AG08396 (cell line): ENCODE results near the gene BSN.
"Not testable (repeated sequence)": the region's sequence is repeated elsewhere in the genome, so short reads cannot be mapped to it uniquely, and the experiment has no call there.

ENCODE experiments used
- DNase-seq: peaks from one replicate; pipeline ENCODE4 v3.0.0; 2012; ENCODE audit warnings: low spot score, mixed read lengths

The BSN gene

GRCh38 chr3:49535971-49536874 is 18.1 kb upstream of the BSN start:
- DNase-seq: no peak

GRCh38 chr3:49536875-49537533 is 17.3 kb upstream of the BSN start:
- no peak for DNase-seq

DNA sequence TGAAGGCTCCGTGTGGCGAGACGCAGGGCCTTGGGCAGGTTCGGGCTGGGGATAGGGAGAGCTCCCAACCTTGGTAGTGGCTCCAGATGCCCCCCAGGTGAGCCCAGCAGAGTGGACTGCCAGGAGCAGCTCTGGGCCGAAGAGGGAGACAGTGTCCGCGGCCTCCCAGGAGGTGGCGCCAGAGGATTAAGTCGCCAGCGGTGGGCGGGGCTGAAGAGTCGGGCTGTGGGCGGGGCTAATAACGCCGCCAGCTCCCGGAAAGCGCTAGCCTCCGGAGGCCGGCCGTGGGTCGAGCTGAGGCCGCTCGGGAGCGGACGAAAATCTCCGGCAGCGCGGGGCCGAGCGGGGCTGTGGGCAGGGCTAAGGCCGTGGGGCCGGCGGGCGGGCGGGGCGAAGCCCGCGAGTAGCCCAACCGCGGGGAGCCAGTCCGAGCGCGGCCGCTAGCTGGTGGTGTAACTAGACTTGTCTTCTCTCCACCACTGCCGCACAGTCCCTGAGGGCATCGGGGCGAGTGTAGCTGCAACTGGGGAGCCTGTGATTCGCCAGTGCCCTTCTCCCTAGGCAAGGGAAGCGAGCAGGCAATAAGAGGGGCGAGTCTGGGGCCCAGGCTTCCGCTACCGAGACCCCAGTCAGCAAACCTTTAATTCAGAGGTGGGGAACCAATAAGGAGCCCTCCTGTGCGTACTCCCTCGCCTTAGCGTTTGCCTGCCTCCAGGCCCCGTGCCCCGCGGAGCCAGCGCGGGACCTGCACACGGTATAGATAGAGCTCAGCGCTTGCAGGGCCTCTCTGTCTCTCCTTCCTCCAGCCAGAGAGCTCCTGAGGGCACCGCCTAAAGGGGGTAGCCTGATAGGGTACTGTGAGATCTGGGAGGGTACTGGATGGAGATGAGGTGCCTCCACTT is 14.4 kb upstream of the BSN start:
- DNase-seq: peak; percentile 97

DNA sequence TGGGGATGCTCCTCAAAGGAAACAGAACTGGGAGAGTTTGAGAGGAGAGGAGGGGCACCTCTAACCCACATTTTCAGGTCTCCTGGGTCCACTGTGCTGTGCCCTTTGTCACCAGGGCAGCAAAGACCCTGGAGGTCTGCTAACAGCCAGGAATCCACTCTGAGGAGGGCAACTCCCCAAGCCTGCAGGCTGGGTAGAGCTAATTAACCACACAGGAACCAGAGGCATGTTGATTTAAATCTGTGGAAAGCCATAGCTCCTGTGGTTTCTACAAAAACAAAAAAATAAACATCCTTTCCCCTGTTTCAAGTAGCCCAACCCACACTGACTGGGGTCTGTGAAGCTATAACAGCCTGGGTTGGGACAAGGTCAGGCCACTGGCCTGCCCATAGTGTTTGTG is 2.2 kb upstream of the BSN start:
- no peak for DNase-seq

- DNase-seq: no peak
These were observed 969 bp upstream of the BSN start for GRCh38 chr3:49553324-49553691.

DNA sequence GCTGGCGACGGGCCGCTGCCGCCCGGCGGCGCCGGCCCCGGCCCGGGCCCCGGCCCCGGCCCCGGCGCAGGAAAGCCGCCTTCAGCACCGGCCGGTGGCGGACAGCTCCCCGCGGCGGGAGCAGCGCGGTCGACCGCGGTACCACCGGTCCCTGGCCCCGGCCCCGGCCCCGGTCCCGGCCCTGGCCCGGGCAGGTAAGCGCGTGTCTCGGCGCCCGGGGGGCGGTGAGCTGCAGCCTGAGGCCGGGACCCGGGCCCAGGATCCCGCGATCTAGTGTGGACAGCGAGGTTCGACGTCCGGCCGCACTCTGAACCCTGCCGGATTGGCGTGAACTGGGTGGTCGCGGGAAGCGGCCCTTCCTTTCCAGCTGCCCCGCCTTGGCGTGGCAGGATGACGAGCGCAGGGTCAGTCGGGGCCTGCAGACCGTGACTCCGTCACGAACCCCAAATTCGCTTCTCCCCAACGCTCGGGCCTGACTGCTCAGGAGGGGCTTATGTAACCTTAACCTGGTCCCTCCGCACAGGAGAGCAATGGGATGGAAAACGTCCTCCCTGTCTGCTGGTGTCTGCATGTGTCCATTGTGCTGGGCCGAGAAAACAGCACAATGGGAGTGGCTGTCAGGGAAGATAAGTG is 472 bp downstream of the BSN start:
- DNase-seq: peak; percentile 84

DNA sequence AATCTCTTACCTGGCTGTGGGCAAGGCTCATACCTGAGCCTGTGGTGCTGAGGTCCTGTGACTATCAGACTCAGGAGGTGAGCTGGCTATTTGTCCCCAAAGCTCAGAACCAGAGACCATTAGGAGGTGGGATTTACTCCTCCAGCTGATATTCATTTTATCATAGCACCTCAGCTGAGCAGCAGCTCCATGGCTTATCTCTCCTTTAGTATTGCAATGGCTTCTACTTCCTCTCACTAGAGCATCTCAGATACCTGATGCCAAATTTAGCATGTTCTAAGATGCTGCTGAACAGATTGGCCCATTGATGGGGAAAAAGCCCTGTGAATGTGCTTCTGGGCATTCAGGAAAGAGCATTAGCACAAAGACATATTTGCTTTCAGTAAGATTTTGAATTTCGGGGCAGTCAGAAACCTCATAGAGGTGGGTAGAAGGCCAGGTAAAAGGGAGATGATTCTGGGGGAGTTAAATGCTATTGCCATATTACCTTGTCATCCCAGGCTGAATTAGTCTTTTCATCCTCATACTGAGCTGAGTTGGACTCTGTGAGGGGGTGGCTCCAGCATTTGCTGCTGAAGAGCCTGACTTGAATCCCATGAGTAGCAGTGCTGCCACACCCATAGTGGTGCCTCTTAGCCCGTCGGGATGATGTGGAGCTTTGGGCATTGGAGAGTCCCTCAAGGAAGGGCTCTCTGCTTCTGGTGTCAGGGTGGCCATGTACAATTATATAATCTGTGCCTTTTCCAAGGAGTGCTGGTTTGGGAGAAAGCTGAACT is 2.4 kb downstream of the BSN start:
- no peak for DNase-seq

DNA sequence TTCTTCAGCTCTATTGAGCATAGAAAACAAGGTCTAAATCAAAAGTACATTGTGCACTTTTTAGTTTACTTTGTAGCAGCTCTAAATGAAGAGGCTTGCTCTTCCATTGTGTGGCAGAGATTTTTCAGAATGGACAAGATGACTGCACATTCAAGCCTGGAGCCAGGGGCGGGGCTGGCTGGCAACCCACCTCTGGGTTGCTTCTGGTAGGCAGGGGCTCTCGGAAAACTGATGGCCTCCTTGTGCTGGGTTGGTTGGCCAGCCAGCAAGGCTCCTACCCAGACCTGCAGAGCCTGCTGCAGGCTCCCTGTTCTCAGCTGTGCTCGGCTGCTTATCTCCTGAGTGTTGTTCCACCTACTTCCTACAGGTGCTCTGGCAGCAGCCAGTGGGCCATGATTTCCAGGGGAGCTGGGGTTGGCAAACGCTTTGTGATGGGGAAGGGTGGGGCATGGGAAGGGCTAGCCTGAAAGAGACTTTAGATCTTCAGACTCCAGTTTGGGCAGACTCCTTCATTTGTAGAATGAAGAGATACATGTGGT is 8.8 kb downstream of the BSN start:
- no peak for DNase-seq

- DNase-seq: no peak
These were observed 9.5 kb downstream of the BSN start for GRCh38 chr3:49563766-49564165.

DNA sequence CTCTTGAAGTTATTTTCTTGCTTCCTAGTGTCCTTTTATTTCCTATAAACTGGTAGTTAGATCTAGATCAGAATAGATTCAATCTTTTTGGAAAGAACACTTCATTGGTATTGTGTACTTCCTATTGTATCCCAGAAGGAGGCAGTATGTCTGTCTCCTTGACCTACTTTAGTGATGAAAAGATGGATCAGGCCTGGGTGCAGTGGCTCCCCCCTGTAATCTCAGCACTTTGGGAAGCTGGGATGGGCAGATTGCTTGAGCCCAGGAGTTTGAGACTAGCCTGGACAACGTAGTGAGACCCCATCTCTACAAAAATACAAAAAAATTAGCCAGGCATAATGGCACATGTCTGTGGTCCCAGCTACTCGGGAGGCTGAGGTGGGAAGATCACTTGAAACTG is 12.0 kb downstream of the BSN start:
- DNase-seq: no peak

DNA sequence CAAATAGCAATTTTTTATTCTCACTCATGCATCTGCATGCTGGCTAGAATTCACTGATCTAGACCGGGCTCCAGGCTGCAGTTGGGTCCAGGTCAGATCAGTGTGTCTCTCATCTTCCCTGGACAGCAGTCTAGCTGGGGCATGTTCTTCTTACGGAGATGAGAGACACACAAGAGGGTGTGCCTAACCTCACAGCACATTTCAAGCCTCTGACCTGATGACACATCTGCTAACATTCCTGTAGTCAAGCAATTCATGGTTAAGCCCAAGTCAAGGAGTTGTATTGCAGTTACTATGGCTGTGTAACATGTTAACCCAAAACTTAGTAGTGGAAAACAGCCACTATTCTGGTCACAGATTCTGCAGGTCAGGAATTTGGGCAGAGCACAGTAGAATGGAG is 13.1 kb downstream of the BSN start:
- DNase-seq: no peak

DNA sequence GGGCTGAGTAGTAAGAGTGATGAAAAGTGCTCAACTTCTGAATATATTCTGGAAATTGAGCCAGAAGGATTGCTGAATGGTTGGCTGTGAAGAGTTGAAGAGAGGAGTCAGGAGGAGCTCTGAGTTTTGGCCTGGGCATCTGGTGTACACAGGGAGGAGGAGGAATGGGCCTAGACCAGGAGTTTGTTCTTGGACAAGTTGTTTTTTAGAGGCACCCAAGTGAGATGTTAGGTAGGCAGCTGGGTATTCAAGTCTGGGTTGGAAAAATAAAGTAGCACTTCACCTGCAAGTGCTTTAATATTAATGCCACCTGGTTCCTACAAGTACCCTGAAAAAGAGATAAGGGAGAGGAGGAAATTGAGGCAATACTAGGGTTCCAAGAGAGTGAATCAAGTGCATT is 14.7 kb downstream of the BSN start:
- no peak for DNase-seq

- DNase-seq: no peak
These were observed 15.9 kb downstream of the BSN start for GRCh38 chr3:49570028-49570654.

- no peak for DNase-seq
These were observed 27.9 kb downstream of the BSN start for GRCh38 chr3:49582177-49582576.

- DNase-seq: not testable (repeated sequence)
These were observed 31.0 kb downstream of the BSN start for GRCh38 chr3:49585261-49585755.

GRCh38 chr3:49591615-49592014 is 37.3 kb downstream of the BSN start:
- DNase-seq: no peak

DNA sequence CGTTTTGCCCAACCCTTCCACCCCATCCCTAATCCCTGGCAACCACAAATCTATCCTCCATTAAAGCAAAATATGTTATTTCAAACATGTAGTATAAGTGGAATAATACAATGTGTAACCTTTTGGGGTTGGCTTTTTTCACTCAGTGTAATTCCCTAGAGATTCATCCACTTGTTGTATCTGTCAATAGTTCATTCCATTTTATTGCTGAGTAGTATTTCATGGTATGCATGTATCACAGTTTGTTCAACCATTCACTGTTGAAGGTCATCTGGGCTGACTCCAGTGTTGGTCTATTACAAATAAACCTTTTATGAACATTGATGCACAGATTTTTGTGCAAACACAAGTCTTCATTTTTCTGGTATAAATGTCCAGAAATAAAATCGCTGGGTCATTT is 38.8 kb downstream of the BSN start:
- DNase-seq: no peak

DNA sequence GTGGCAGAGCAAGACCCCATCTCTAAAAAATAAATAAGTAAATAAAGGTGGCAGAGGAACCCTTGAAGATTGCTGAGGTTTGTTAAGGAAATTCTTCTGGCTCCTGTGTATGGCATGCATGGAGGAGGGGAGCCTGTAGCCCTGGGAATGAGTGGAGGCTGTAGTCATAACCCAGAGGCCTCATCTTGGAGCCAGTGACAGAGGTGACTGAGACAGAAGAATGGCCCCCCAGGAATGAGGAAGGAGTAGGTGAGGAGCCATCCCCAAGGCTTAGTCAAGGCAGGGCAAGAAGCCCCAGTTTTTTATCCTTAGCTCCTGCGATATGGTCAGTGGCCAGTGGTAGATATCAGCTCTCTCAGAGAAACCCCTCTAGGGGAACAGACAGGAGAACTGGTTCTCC is 46.5 kb downstream of the BSN start:
- DNase-seq: peak; percentile 24

GRCh38 chr3:49601358-49602048 is 47.2 kb downstream of the BSN start:
- no peak for DNase-seq
